HEK293 (cell line): ENCODE results near the gene ARL2BP.
"Not testable (repeated sequence)": the region's sequence is repeated elsewhere in the genome, so short reads cannot be mapped to it uniquely, and the experiment has no call there.

ENCODE experiments used
- CTCF ChIA-PET: fragments of 350-600 bp; formaldehyde crosslinking; extraction: SDS; loops from one replicate; lab custom pipeline; 2021; ENCODE audit warnings: antibody characterized with exemption; lab: Yijun Ruan, JAX
- POLR2A ChIA-PET: fragments of 300-600 bp; formaldehyde crosslinking; extraction: SDS; loops from one replicate; lab custom pipeline; 2020; ENCODE audit warnings: antibody characterized with exemption, inconsistent platforms; lab: Yijun Ruan, JAX
- H3K27ac ChIP-seq: fragments of 200-500 bp; sonication (Bioruptor generic); 2 replicates; pipeline ENCODE4 v1.5.1; 2014; ENCODE audit warnings: low read depth, low read length, control low read depth, inconsistent platforms; ENCODE audit errors: extremely low read depth
- H3K36me3 ChIP-seq, 2 experiments: fragments of 200-500 bp in 1 of 2; sonication (Bioruptor generic) in 1 of 2; 1 replicate in 1 of 2; 2 replicates in 1 of 2; pipeline ENCODE4 v1.5.1; 2014 to 2017; ENCODE audit warnings: inconsistent platforms in 2 of 2, low read length in 2 of 2; ENCODE audit not compliant: control insufficient read depth in 2 of 2, insufficient read depth in 1 of 2
- H3K4me1 ChIP-seq: fragments of 200-500 bp; sonication (Bioruptor generic); 2 replicates; pipeline ENCODE4 v1.5.1; 2014; ENCODE audit warnings: mild to moderate bottlenecking, low read length, inconsistent platforms; ENCODE audit not compliant: control insufficient read depth, insufficient read depth
- H3K4me3 ChIP-seq: 2 replicates; pipeline ENCODE4 v1.5.1; 2011; ENCODE audit warnings: low read depth, mild to moderate bottlenecking, control low read depth, low read length, moderate library complexity
- H3K9me3 ChIP-seq: fragments of 200-500 bp; sonication (Bioruptor generic); 2 replicates; pipeline ENCODE4 v1.5.1; 2014; ENCODE audit warnings: low read depth, low read length, inconsistent platforms; ENCODE audit not compliant: control insufficient read depth, insufficient read depth
- KLF1 ChIP-seq: fragments of 450-650 bp; formaldehyde crosslinking; IDR thresholded peaks from 2 replicates; pipeline ENCODE4 v1.5.1; 2016; ENCODE audit warnings: missing biosample characterization, missing genetic modification characterization
- OVOL3 ChIP-seq: fragments of 450-650 bp; formaldehyde crosslinking; IDR thresholded peaks from 2 replicates; pipeline ENCODE4 v1.5.1; 2016; ENCODE audit warnings: missing biosample characterization, missing genetic modification characterization
- SCRT2 ChIP-seq: fragments of 450-650 bp; formaldehyde crosslinking; IDR thresholded peaks from 2 replicates; pipeline ENCODE4 v1.5.1; 2016; ENCODE audit warnings: missing biosample characterization, missing genetic modification characterization
- ZNF311 ChIP-seq: fragments of 450-650 bp; formaldehyde crosslinking; IDR thresholded peaks from 2 replicates; pipeline ENCODE4 v1.5.1; 2017; ENCODE audit warnings: missing biosample characterization, missing genetic modification characterization, borderline replicate concordance
- ZNF335 ChIP-seq: fragments of 450-650 bp; formaldehyde crosslinking; conservative IDR thresholded peaks from 2 replicates; pipeline ENCODE4 v1.5.1; 2016; ENCODE audit warnings: missing biosample characterization, missing genetic modification characterization
- ZNF600 ChIP-seq: fragments of 450-650 bp; formaldehyde crosslinking; IDR thresholded peaks from 2 replicates; pipeline ENCODE4 v1.5.1; 2016; ENCODE audit warnings: missing biosample characterization, missing genetic modification characterization
- TF ChIP-seq, protein P1 (sequence below): fragments of 450-650 bp; formaldehyde crosslinking; IDR thresholded peaks from 2 replicates; pipeline ENCODE4 v1.5.1; 2016; ENCODE audit warnings: missing biosample characterization, missing genetic modification characterization
- TF ChIP-seq, protein P2 (sequence below): fragments of 450-650 bp; formaldehyde crosslinking; IDR thresholded peaks from 2 replicates; pipeline ENCODE4 v1.5.1; 2016; ENCODE audit warnings: missing biosample characterization, missing genetic modification characterization
- TF ChIP-seq, protein P3 (sequence below): fragments of 450-650 bp; formaldehyde crosslinking; IDR thresholded peaks from 2 replicates; pipeline ENCODE4 v1.5.1; 2017; ENCODE audit warnings: missing biosample characterization, missing genetic modification characterization

The ARL2BP gene

DNA sequence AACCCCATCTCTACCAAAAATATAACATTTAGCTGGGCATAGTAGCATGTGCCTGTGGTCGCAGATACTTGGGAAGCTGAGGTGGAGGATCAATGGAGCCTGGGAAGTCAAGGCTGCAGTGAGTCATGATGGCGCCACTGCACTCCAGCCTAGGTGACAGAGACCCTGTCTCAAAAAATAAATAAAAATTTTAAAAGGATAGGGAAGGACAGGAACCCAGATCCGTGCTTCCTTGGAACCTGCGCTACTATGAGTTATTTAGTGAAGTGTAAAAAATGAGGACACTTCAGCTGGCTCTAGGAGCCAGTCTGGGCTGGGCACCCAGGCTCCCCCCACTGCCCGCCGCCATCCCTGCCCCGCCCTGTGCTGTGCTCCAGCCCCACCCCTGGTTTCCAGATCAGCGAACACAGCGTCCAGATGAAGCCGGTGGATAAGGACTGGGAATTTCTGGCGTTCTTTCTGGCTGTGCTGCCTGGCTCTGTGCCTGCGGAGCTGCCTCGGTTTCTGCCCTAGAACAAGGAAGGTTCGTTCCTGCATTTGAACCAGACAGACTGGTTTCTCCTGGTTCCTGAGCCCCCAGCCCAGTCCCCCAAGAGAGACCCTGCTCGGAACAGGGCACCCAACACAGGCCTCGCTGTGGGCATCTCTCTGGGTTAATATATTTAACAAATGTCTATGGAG, 20.9 kb downstream of the ARL2BP start:
- no peaks in the 10 kb centered on the region for H3K36me3 ChIP-seq
- no peaks in the 10 kb centered on the region for H3K9me3 ChIP-seq
- peak overlapping the region; percentile 8; the same call in 1 of the 2 replicates for H3K4me3 ChIP-seq
- TF ChIP-seq ZNF600 (tag by site-specific recombination) (0 out of 2 replicates have a peak, but pooled peaks have one; percentile 33), KLF1 (tag by site-specific recombination) (peak; percentile 55; the same call in 1 of the 2 replicates), ZNF311 (tag by site-specific recombination) (no peak), ZNF335 (tag by site-specific recombination) (peak; percentile 99)
- TF ChIP-seq, protein P1, sequence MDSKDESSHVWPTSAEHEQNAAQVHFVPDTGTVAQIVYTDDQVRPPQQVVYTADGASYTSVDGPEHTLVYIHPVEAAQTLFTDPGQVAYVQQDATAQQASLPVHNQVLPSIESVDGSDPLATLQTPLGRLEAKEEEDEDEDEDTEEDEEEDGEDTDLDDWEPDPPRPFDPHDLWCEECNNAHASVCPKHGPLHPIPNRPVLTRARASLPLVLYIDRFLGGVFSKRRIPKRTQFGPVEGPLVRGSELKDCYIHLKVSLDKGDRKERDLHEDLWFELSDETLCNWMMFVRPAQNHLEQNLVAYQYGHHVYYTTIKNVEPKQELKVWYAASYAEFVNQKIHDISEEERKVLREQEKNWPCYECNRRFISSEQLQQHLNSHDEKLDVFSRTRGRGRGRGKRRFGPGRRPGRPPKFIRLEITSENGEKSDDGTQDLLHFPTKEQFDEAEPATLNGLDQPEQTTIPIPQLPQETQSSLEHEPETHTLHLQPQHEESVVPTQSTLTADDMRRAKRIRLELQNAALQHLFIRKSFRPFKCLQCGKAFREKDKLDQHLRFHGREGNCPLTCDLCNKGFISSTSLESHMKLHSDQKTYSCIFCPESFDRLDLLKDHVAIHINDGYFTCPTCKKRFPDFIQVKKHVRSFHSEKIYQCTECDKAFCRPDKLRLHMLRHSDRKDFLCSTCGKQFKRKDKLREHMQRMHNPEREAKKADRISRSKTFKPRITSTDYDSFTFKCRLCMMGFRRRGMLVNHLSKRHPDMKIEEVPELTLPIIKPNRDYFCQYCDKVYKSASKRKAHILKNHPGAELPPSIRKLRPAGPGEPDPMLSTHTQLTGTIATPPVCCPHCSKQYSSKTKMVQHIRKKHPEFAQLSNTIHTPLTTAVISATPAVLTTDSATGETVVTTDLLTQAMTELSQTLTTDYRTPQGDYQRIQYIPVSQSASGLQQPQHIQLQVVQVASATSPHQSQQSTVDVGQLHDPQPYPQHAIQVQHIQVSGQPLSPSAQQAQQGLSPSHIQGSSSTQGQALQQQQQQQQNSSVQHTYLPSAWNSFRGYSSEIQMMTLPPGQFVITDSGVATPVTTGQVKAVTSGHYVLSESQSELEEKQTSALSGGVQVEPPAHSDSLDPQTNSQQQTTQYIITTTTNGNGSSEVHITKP, result peak; percentile 84
- TF ChIP-seq, protein P2, sequence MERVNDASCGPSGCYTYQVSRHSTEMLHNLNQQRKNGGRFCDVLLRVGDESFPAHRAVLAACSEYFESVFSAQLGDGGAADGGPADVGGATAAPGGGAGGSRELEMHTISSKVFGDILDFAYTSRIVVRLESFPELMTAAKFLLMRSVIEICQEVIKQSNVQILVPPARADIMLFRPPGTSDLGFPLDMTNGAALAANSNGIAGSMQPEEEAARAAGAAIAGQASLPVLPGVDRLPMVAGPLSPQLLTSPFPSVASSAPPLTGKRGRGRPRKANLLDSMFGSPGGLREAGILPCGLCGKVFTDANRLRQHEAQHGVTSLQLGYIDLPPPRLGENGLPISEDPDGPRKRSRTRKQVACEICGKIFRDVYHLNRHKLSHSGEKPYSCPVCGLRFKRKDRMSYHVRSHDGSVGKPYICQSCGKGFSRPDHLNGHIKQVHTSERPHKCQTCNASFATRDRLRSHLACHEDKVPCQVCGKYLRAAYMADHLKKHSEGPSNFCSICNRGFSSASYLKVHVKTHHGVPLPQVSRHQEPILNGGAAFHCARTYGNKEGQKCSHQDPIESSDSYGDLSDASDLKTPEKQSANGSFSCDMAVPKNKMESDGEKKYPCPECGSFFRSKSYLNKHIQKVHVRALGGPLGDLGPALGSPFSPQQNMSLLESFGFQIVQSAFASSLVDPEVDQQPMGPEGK (tag by site-specific recombination), result peak; percentile 29; the same call in 1 of the 2 replicates
- TF ChIP-seq, protein P3, sequence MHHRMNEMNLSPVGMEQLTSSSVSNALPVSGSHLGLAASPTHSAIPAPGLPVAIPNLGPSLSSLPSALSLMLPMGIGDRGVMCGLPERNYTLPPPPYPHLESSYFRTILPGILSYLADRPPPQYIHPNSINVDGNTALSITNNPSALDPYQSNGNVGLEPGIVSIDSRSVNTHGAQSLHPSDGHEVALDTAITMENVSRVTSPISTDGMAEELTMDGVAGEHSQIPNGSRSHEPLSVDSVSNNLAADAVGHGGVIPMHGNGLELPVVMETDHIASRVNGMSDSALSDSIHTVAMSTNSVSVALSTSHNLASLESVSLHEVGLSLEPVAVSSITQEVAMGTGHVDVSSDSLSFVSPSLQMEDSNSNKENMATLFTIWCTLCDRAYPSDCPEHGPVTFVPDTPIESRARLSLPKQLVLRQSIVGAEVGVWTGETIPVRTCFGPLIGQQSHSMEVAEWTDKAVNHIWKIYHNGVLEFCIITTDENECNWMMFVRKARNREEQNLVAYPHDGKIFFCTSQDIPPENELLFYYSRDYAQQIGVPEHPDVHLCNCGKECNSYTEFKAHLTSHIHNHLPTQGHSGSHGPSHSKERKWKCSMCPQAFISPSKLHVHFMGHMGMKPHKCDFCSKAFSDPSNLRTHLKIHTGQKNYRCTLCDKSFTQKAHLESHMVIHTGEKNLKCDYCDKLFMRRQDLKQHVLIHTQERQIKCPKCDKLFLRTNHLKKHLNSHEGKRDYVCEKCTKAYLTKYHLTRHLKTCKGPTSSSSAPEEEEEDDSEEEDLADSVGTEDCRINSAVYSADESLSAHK (tag by site-specific recombination), result no peak
- H3K4me1 ChIP-seq, result peaks cover 4% of the 10 kb centered on the region
- H3K27ac ChIP-seq, result no peak overlapping the region
- ChIA-PET CTCF (interaction anchor here (0.6 kb wide), 1 partner anchor 22 kb away, joined by 3 read pairs; no protein-coding TSS in a partner anchor), POLR2A (interaction anchor here (0.7 to 1.4 kb wide), 4 partner anchors 15 to 80 kb away, joined by 3 to 9 read pairs (median 6); partner anchors contain the start of genes ARL2BP, PSME3IP1 and RSPRY1)

DNA sequence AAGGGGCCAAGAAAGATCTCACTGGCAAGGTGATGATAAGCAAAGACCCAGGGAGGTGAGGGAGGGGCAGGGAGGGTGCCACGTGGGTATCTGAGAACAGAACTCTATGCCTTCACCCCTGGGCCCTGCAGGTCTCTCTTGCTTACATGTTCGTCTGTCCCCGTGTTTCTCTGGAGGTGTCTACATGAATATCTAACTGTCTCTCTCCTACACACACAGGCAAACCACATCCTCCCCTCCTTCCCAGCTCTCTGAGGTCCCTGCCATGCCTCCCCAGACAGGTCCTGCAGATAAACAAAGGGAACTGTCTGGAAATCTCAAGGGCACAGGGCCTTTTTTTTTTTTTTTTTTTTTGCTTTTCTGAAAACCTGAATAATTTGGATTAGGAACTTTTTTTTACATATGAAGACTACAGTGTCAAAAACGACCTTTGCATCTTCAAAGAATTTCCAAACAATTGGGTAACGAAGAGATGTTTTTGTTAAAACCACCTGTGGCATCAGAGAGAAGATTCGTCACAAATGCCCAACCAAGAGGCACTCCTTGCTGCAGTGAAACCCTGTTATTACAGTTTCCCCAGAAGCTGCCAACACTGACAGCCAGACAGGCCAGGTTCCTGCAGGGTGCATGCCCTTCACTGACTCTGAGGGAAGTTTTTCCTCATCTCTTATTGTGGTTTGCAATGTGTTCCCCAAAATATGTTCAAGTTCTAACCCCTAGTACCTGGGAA, 21.6 kb downstream of the ARL2BP start:
- POLR2A ChIA-PET, result interaction anchor here (0.7 to 1.4 kb wide), 3 partner anchors 22 to 81 kb away, joined by 5 to 9 read pairs (median 6); partner anchors contain the start of genes ARL2BP, PSME3IP1 and RSPRY1
- CTCF ChIA-PET, result no interaction called here
- Histone ChIP-seq H3K27ac (no peak overlapping the region), H3K4me1 (peaks cover 4% of the 10 kb centered on the region), H3K4me3 (no peak overlapping the region; the same call in 1 of the 2 replicates), H3K36me3 (no peaks in the 10 kb centered on the region), H3K9me3 (no peaks in the 10 kb centered on the region)
- TF ChIP-seq ZNF335 (tag by site-specific recombination), result peak; percentile 89
- no peak for TF ChIP-seq OVOL3
- TF ChIP-seq SCRT2, result peak; percentile 78

DNA sequence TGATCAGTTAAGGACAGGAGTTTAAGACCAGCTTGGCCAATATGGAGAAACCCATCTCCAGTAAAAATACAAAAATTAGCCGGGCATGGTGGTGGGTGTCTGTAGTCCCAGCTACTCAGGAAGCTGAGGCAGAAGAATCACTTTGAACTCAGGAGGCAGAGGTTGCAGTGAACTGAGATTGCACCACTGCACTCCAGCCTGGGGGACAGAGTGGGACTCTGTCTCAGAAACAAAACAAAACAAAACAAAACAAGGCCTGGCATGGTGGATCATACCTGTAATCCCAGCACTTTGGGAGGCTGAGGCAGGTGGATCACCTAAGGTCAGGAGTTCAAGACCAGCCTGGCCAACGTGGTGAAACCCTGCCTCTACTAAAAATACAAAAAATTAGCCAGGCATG, 22.3 kb downstream of the ARL2BP start:
- TF ChIP-seq, protein P1, result peak; percentile 58
- POLR2A ChIA-PET, H3K27ac ChIP-seq, CTCF ChIA-PET, H3K36me3 ChIP-seq, H3K9me3 ChIP-seq, H3K4me1 ChIP-seq, H3K4me3 ChIP-seq: not testable (repeated sequence)
